Activated naive CD4-positive, alpha-beta T cell treated with anti-CD3 and anti-CD28 coated beads for 36 hours (primary cell): ENCODE measurements around the gene RASA4B. TPM values are rescaled to one million over a fixed set of nuclear protein-coding genes. Genes with fewer than 3 reads are reported as not detected.

Source experiments
- CTCF ChIA-PET: fragments of 350-600 bp; sonication (Branson Sonifier 250); formaldehyde crosslinking; loops from one replicate; lab custom pipeline; 2021; ENCODE audit warnings: antibody characterized with exemption; lab: Charles Lee
- DNase-seq: peaks from one replicate; pipeline ENCODE4 v3.0.0-alpha.2; 2020
- H3K27ac Mint-ChIP-seq: one replicate; pipeline ENCODE4 v1.8.0; 2021; ENCODE audit warnings: mild to moderate bottlenecking, mixed read lengths
- H3K27me3 Mint-ChIP-seq: one replicate; pipeline ENCODE4 v1.8.0; 2021; ENCODE audit warnings: low read depth, mixed read lengths
- H3K36me3 Mint-ChIP-seq: one replicate; pipeline ENCODE4 v1.8.0; 2021; ENCODE audit warnings: low read depth, mixed read lengths
- H3K4me1 Mint-ChIP-seq: one replicate; pipeline ENCODE4 v1.8.0; 2021; ENCODE audit warnings: low read depth, mixed read lengths
- H3K4me3 Mint-ChIP-seq: one replicate; pipeline ENCODE4 v1.8.0; 2021; ENCODE audit warnings: mild to moderate bottlenecking, moderate library complexity, mixed read lengths
- H3K9me3 Mint-ChIP-seq: one replicate; pipeline ENCODE4 v1.8.0; 2021; ENCODE audit warnings: mixed read lengths
- intact Hi-C: fragments of 100-400 bp; cut with micrococcal nuclease; formaldehyde crosslinking; loops from one replicate; pipeline ENCODE4 v1.15.1; 2023
- total RNA-seq, 2 experiments: library from RNA; stranded (reverse); gene quantifications; one replicate each; pipeline ENCODE4 v1.2.3, GENCODE V29; 2021

Gene RASA4B
- total RNA-seq, 2 experiments from 2014 or later, result 16.2 to 17.4 TPM

- CTCF ChIA-PET, result interaction anchor here (1.1 kb wide), 1 partner anchor 14 kb away, joined by 4 read pairs; no protein-coding TSS in a partner anchor
Observed at GRCh38 chr7:102453319-102453718, 64.3 kb downstream of the RASA4B start.

DNA sequence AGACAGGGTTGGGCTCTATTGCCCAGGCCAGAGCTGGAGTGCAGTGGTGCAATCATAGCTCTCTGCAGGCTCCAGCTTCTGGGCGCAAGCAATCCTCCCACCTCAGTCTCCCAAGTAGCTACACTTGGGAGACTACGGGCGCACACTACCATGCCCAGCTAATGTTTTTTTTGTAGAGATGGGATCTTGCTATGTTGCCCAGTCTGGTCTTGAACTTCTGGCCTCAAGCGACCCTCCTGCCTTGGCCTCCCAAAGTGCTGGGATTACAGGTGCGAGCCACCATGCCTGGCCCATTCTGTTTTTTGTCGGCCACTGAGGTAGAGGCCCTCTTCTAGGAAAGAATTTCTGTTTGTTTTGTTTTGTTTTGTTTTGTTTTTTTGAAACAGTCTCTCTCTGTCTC lies 65.1 kb downstream of the RASA4B start:
- CTCF ChIA-PET, result interaction anchor here (0.6 to 1.3 kb wide), 3 partner anchors 15 to 125 kb away, joined by 4 to 6 read pairs (median 4); no protein-coding TSS in a partner anchor
- Mint-ChIP-seq H3K27ac (no peak overlapping the region), H3K9me3 (no peaks in the 10 kb centered on the region), H3K4me3 (no peak overlapping the region), H3K36me3 (peaks cover 2% of the 10 kb centered on the region), H3K27me3 (no peaks in the 10 kb centered on the region), H3K4me1 (no peaks in the 10 kb centered on the region)
- intact Hi-C loops, result no loop called here
- DNase-seq, result no peak

More at GRCh38 chr7:102453319-102453718, 64.3 kb downstream of the RASA4B start:
- H3K4me3 Mint-ChIP-seq, result no peak overlapping the region
- no peaks in the 10 kb centered on the region for H3K27me3 Mint-ChIP-seq
- intact Hi-C loops, result no loop called here
- DNase-seq, result no peak
- no peak overlapping the region for H3K27ac Mint-ChIP-seq
- no peaks in the 10 kb centered on the region for H3K4me1 Mint-ChIP-seq
- H3K36me3 Mint-ChIP-seq, result peaks cover 2% of the 10 kb centered on the region
- no peaks in the 10 kb centered on the region for H3K9me3 Mint-ChIP-seq

DNA sequence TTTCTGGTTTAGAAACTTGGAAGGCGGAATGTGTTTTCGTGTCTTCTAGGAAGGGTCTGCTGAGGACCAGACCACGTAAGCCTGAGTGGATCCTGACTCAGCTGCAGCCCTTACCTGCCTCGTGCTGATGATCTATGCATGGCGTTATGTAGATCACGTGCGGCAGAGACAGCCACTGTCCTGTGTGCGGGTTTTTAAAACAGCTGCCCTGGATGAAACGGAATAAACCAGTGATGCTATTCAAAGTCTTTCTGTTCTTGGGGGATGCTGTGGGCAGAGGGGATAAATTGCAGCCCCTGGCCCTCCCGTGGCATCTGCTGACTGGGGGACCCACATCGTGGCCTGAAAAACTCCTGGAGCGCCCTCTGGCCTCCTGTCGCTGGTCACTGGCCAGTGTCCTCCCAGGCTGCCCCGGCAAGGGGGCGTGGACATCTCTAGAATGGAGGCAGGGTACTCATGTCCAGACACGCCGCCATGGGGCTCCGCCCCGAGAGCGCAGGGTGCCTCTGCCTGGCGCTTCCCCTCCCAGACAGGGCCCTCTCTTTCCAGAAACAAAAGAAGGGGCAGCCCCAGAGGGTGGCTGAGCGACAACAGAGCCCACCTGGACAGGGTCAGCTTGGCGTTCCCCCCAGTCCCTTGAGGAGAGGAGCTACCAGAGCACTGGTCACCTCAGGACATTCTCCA lies 66.1 kb downstream of the RASA4B start:
- no peaks in the 10 kb centered on the region for H3K9me3 Mint-ChIP-seq
- CTCF ChIA-PET, result interaction anchor here (0.6 to 1.8 kb wide), 4 partner anchors 36 to 53 kb away, joined by 5 to 12 read pairs (median 6); no protein-coding TSS in a partner anchor
- no peak for DNase-seq
- no peaks in the 10 kb centered on the region for H3K27me3 Mint-ChIP-seq
- H3K4me3 Mint-ChIP-seq, result no peak overlapping the region
- peaks cover 2% of the 10 kb centered on the region for H3K36me3 Mint-ChIP-seq
- H3K4me1 Mint-ChIP-seq, result no peaks in the 10 kb centered on the region
- no peak overlapping the region for H3K27ac Mint-ChIP-seq
- intact Hi-C loops, result no loop called here

DNA sequence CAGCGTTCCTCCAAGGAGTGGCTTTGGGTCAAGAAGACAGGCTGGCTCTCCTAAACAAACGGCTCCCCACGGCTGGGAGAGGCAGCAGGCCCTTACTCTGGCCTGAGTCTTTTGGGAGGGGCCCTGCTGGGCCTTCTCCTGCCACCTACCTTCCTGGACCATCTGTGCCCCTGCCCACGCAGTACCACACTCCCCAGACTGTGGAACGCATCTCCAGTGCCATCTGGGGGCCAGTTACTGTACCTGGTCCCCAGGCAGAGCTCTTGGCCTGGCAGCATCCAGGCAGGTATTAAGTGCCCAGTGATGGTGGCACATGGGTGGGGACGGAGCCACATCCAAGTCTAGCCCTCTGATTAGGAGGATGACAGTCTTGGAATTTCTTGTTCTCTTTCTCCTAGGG lies 67.3 kb downstream of the RASA4B start:
- intact Hi-C loops, result loop anchor here (1.0 kb wide), 3 partner anchors 38 to 171 kb away; no protein-coding TSS in a partner anchor
- Mint-ChIP-seq H3K9me3 (no peaks in the 10 kb centered on the region), H3K27me3 (no peaks in the 10 kb centered on the region), H3K36me3 (peaks cover 2% of the 10 kb centered on the region), H3K27ac (no peak overlapping the region), H3K4me1 (no peaks in the 10 kb centered on the region), H3K4me3 (no peak overlapping the region)
- CTCF ChIA-PET, result interaction anchor here (0.6 to 2.6 kb wide), 7 partner anchors 24 to 59 kb away, joined by 3 to 16 read pairs (median 4); no protein-coding TSS in a partner anchor
- peak; percentile 63 for DNase-seq

GRCh38 chr7:102449136-102449535 lies 68.4 kb downstream of the RASA4B start:
- DNase-seq, result no peak
- Mint-ChIP-seq H3K9me3 (no peaks in the 10 kb centered on the region), H3K27me3 (no peaks in the 10 kb centered on the region), H3K4me3 (no peak overlapping the region), H3K4me1 (no peaks in the 10 kb centered on the region), H3K27ac (no peak overlapping the region), H3K36me3 (peaks cover 5% of the 10 kb centered on the region)
- CTCF ChIA-PET, result interaction anchor here (0.8 to 2.6 kb wide), 5 partner anchors 14 to 52 kb away, joined by 3 to 16 read pairs (median 4); no protein-coding TSS in a partner anchor
- intact Hi-C loops, result no loop called here

DNA sequence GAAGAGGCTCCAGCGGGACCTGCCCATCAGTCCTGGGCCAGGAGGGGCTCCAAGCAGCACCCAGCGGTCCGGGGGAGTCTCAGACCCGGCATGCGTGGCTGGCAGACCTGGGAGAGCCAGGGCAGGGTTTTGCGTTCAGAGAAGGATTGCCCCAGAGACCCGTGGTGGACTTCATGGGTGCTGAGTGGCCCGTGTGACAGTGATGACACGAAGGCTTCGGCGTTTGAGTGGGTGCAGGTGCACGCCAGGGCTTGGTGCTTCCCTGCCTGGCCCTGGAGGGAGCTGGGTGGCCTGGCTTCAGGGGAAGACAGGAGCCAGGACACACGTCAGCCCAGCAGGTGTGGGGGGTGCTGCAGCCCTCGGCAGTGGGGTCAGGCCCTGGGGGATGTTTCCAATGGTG lies 70.3 kb downstream of the RASA4B start:
- CTCF ChIA-PET, result interaction anchor here (1.8 kb wide), 1 partner anchor 35 kb away, joined by 9 read pairs; no protein-coding TSS in a partner anchor
- Mint-ChIP-seq H3K36me3 (peaks cover 5% of the 10 kb centered on the region), H3K4me3 (no peak overlapping the region), H3K9me3 (no peaks in the 10 kb centered on the region), H3K4me1 (no peaks in the 10 kb centered on the region), H3K27ac (no peak overlapping the region), H3K27me3 (no peaks in the 10 kb centered on the region)
- DNase-seq, result no peak
- intact Hi-C loops, result no loop called here

GRCh38 chr7:102446387-102447156 lies 71.0 kb downstream of the RASA4B start:
- peaks cover 6% of the 10 kb centered on the region for H3K36me3 Mint-ChIP-seq
- no peak for DNase-seq
- intact Hi-C loops, result no loop called here
- H3K9me3 Mint-ChIP-seq, result no peaks in the 10 kb centered on the region
- H3K27me3 Mint-ChIP-seq, result no peaks in the 10 kb centered on the region
- no peak overlapping the region for H3K4me3 Mint-ChIP-seq
- CTCF ChIA-PET, result no interaction called here
- H3K27ac Mint-ChIP-seq, result no peak overlapping the region
- H3K4me1 Mint-ChIP-seq, result peaks cover 1% of the 10 kb centered on the region

GRCh38 chr7:102445674-102446071 lies 71.9 kb downstream of the RASA4B start:
- intact Hi-C loops, result no loop called here
- Mint-ChIP-seq H3K9me3 (no peaks in the 10 kb centered on the region), H3K27ac (no peak overlapping the region), H3K36me3 (peaks cover 7% of the 10 kb centered on the region), H3K4me1 (peaks cover 2% of the 10 kb centered on the region), H3K27me3 (no peaks in the 10 kb centered on the region), H3K4me3 (no peak overlapping the region)
- no peak for DNase-seq
- CTCF ChIA-PET, result no interaction called here

GRCh38 chr7:102444961-102445673 lies 72.5 kb downstream of the RASA4B start:
- Mint-ChIP-seq H3K36me3 (peaks cover 7% of the 10 kb centered on the region), H3K4me3 (no peak overlapping the region), H3K9me3 (no peaks in the 10 kb centered on the region), H3K27ac (no peak overlapping the region), H3K4me1 (peaks cover 2% of the 10 kb centered on the region), H3K27me3 (no peaks in the 10 kb centered on the region)
- intact Hi-C loops, result no loop called here
- CTCF ChIA-PET, result interaction anchor here (1.0 kb wide), 1 partner anchor 18 kb away, joined by 5 read pairs; no protein-coding TSS in a partner anchor
- no peak for DNase-seq

GRCh38 chr7:102439963-102440795 lies 77.4 kb downstream of the RASA4B start:
- H3K36me3 Mint-ChIP-seq, result peaks cover 8% of the 10 kb centered on the region
- H3K9me3 Mint-ChIP-seq, result no peaks in the 10 kb centered on the region
- DNase-seq, result no peak
- H3K27me3 Mint-ChIP-seq, result no peaks in the 10 kb centered on the region
- H3K27ac Mint-ChIP-seq, result no peak overlapping the region
- intact Hi-C loops, result loop anchor here (10.0 kb wide), 1 partner anchor 905 kb away; the partner anchor contains the start of genes DNAJC2 and PSMC2
- CTCF ChIA-PET, result interaction anchor here (2.5 kb wide), 1 partner anchor 30 kb away, joined by 6 read pairs; no protein-coding TSS in a partner anchor
- H3K4me1 Mint-ChIP-seq, result peaks cover 2% of the 10 kb centered on the region
- no peak overlapping the region for H3K4me3 Mint-ChIP-seq

GRCh38 chr7:102436118-102436517 lies 81.5 kb downstream of the RASA4B start:
- H3K36me3 Mint-ChIP-seq, result peaks cover 3% of the 10 kb centered on the region
- no peaks in the 10 kb centered on the region for H3K27me3 Mint-ChIP-seq
- H3K4me3 Mint-ChIP-seq, result no peak overlapping the region
- intact Hi-C loops, result loop anchor here (10.0 kb wide), 1 partner anchor 909 kb away; the partner anchor contains the start of genes DNAJC2 and PSMC2
- H3K9me3 Mint-ChIP-seq, result no peaks in the 10 kb centered on the region
- DNase-seq, result no peak
- no peak overlapping the region for H3K27ac Mint-ChIP-seq
- peaks cover 27% of the 10 kb centered on the region for H3K4me1 Mint-ChIP-seq
- CTCF ChIA-PET, result interaction anchor here (1.4 to 2.3 kb wide), 2 partner anchors 24 to 31 kb away, joined by 5 to 9 read pairs; no protein-coding TSS in a partner anchor
